Measurements from ENCODE around the gene PADI3.

- TF ChIP-seq CTCF (conservative IDR thresholded peaks at IDR 0.05; ENCODE audit: low read depth in 2 of 2), result no peak
- no peak for TF ChIP-seq POLR2AphosphoS5 (IDR thresholded peaks at IDR 0.05; ENCODE audit: low read depth)
- TF ChIP-seq CREB1 (CRISPR knock-in tag; IDR thresholded peaks at IDR 0.05; ENCODE audit: low read depth), result no peak
- no peak for TF ChIP-seq EZH2 (IDR thresholded peaks at IDR 0.05; ENCODE audit: low read depth, unreplicated experiment)
- no peak for TF ChIP-seq EZH2phosphoT487 (IDR thresholded peaks at IDR 0.05; ENCODE audit: unreplicated experiment)
- TF ChIP-seq JUNB (IDR thresholded peaks at IDR 0.05; ENCODE audit: unreplicated experiment), result no peak
- no peak for TF ChIP-seq REST (IDR thresholded peaks at IDR 0.05; ENCODE audit: unreplicated experiment)
- TF ChIP-seq ZNF331 (CRISPR knock-in tag; IDR thresholded peaks at IDR 0.05; ENCODE audit: low read depth), result no peak
- TF ChIP-seq ZNF114 (CRISPR knock-in tag; IDR thresholded peaks at IDR 0.05), result no peak
- no peak for TF ChIP-seq NANOG (IDR thresholded peaks at IDR 0.05; ENCODE audit: borderline replicate concordance)
- no peak for TF ChIP-seq ETS1 (IDR thresholded peaks at IDR 0.05)
- TF ChIP-seq STAT1 (IDR thresholded peaks at IDR 0.05; ENCODE audit: unreplicated experiment), result no peak
- TF ChIP-seq ZNF462 (CRISPR knock-in tag; IDR thresholded peaks at IDR 0.05), result no peak
Measured at GRCh38 chr1:17258116-17258757, 9.3 kb downstream of the PADI3 start.

All from GM23338 (cell line).